MM.1S (cell line): ENCODE results near the gene PLAAT2.
"Not testable (repeated sequence)": the region's sequence is repeated elsewhere in the genome, so short reads cannot be mapped to it uniquely, and the experiment has no call there.

Source experiments
- CTCF ChIP-seq: fragments of 300-600 bp; sonication (generic); IDR thresholded peaks from 2 replicates; pipeline ENCODE4 v1.5.1; 2016; ENCODE audit warnings: antibody characterized with exemption, low read length, mixed read lengths
- EZH2phosphoT487 ChIP-seq: fragments of 300-600 bp; sonication (generic); IDR thresholded peaks from 2 replicates; pipeline ENCODE4 v1.6.1; 2018; ENCODE audit warnings: antibody characterized with exemption, low read length

DNA sequence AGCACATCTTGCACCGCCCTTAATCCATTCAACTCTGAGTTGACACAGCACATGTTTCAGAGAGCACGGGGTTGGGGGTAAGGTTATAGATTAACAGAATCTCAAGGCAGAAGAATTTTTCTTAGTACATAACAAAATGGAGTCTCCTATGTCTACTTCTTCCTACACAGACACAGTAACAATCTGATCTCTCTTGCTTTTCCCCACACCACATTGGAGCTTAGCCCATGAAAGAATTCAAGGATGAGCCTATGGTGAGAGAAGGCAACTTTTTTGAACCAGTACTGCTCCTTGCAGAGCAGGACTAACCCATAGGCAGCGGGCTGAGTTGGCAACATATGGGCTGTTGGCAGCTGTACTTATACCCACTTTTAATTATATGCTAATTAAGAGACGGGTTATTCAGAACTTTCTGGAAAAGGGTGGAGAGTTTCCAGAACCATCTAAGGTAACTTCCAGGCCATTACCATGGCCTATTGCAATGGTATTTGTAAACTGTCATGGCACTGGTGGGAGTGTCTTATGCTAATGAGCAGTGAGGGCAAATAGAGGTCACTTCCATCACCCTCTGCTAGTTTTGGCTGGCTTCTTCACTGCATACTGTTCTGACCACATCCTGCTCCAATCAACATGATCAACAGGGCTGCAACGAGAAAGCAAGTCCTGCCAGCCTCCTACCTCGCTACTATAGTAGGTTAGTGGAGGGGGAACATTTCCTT is 31.9 kb downstream of the PLAAT2 start:
- TF ChIP-seq CTCF, EZH2phosphoT487: not testable (repeated sequence)
